HG03280 (cell line): ENCODE data around the gene AEBP1.

Experiments
- ATAC-seq: cut with Tn5 transposase; IDR thresholded peaks from one replicate; pipeline ENCODE4 v1.9.1; 2021; ENCODE audit warnings: mild to moderate bottlenecking, moderate library complexity; ENCODE audit not compliant: unreplicated experiment

The AEBP1 gene

DNA sequence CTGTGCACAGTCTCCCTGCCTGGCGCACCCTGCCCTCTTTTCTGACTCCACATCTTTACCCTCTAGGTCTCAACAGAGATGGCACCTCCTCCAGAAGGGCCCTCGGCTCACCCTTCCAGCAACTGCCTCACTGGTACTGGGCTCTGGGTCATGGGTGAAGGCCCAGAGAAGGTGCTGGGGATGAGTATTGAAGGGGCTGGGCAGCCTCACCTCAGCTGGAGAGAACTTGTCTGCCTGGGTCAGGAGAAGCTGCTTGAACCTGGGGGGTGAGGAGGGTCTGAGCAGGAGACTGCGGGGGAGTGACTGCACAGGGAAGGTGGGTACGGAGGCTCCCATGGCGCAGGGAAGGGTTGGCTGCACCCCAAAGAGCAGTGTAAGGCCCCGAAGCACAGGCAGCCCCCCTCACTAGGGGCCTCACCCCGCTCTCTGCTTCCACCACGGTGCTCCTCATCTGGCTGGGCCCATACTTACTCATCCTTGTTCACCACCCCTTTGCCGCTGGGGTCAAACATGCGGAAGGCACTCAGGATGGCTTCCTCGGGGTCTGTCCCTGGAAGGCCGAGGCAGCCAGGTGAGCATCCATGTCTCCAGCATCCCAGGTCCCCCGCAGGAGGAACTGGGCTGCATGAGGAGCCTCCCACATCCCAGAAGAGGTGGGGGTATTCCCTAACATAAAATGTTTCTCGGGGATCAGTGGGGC is 35.3 kb downstream of the AEBP1 start:
- no peak for ATAC-seq

DNA sequence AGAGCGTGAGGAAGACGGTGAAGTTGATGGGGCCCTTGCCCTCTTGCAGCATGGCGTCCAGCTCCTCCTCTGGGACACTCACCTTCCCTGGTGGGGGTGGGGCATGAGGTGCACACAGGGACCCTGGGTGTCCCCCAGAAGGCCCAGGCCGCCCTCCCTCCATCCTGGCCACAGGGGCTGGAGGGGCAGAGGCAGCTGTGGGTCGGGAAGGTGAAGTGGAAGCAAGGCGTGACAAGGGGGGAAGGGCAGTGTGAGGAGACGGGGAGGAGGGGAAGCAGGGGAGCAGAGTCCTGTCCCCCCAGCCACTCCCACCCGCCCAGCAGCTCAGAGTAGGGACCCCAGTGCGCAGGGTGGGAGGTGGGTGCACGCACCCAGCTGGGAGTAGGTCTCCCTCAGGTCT is 36.2 kb downstream of the AEBP1 start:
- no peak for ATAC-seq

DNA sequence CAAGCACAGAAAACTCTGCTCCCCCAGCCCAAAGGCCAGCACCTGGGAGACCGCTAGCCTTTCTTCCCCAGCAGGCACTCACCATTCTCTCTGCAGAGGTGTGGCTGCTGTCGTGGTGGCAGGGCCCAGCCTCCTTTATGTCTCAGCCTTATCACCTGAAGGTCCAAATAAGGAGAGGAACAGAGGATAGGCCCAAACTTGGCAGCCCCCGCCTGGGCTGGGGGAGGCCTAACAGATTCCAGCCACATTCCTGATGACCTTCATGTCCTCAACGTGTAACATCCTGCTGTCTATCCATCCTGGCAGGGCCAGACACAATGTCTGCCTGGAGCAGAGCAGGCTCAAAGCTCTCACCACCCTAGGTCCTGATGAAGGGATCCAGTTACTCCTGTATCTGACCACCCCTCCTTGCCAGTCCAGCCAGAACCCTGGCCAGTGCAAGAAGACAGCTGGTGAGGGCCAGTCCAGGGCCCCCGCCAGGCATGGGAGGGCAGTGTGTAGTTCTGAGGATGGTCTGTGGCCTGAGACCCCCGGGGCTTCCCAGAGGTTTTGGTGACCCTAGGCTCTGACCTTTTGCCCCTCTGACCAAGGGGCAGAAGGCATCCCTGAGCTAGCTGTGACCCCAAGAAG is 37.2 kb downstream of the AEBP1 start, which contains the start of gene MYL7:
MYL7 (minus strand) TSS at position 112 of the 630 bp plus-strand sequence; CDS start at position 85, 27 bp downstream.
- ATAC-seq: no peak

DNA sequence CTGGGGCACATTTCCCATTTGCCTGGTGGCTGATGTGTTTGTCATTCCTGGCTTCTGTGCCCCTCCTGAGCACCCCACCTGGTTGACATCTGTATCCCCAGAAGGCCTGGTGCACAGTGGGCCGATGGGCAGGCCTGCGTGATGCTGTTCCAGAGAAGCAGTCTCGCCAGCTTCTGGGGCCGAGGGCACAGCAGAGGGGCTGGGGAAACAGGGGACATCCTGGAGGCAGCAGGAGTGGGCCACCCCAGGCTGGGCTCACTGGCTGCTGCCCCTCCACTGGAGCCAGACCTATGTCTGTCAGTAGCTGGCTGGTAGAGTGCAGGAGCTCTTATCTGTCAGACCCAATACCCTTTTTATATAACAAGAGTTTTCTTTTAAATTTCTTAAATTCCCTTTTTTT is 37.9 kb downstream of the AEBP1 start:
- ATAC-seq: no peak

DNA sequence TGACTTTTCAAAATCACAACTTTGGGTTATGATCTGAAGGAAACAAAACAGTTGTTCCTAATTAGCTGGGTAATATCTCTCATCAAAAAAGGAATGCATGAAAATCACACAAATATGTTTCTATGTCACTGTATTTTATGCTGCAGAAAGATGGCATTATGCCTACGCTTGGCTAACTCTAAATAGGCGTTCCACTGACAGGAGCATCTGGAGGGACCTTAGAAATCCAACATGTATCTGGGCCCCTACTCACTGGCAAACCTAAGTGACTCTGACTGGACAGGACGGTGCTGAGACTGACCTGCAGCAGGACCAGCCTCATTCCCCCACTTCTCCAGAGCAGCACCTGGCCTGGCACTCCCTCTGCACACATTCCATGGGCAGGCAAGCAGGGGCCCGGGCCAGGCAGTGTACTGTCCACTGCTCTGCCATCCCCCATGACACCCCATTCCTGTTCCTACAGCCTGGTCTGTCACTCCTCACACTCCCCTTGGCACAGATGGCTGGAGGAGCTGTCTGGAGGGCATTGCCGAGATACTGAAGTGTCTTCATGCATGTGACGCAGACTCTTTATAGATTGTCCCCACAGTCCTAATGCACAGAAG is 39.6 kb downstream of the AEBP1 start:
- no peak for ATAC-seq

DNA sequence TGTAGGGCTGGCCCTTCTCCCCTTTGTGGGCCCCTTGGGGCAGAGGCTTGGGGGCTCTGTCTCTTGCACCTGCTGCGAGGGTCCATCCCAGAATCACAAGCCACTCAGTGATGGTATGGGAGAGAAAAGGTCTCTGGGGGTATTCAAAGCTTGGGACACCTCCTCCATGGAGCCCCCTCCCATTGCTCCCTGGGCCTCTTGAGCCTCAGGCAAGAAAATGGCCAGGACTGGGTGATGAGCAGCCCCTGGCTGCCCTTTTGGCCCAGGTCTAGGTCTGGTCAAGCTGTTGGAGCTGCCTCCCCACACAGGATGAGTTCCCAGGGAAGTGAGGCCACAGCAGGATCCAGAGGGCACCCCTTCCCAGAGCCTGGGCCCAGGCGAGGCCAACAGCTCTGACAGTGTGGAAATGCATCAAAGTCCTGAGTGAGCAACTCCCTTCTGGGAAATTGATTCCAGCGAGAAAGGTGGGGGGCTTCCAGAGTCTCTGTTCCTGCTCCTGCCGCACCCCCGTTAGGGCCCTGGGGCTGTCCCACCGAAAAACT is 40.4 kb downstream of the AEBP1 start:
- ATAC-seq: no peak

DNA sequence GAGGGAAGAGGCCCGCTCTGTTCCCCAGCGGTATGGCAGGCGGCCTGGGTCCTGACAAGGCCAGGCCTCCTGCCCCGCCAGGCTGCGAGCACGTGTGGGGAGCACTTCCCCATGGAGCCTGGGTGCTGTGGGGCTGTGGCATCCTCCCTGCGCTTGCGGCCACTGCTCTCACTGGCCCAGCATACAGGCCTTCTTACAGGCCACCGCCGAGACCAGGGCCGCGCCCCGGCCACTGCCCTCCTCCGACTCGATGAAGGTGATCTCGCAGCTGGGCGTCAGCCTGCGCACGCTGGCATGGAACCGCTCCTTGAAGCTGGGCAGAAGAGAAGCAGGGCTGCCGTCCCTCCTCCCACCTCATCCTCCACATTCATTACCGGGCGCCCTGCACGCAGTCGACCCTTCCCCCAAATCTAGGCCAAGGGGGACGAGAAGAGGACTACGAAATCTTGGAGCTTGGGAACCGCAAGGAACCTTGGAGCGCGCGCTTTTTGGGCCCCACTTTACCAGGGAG is 40.9 kb downstream of the AEBP1 start:
- no peak for ATAC-seq

DNA sequence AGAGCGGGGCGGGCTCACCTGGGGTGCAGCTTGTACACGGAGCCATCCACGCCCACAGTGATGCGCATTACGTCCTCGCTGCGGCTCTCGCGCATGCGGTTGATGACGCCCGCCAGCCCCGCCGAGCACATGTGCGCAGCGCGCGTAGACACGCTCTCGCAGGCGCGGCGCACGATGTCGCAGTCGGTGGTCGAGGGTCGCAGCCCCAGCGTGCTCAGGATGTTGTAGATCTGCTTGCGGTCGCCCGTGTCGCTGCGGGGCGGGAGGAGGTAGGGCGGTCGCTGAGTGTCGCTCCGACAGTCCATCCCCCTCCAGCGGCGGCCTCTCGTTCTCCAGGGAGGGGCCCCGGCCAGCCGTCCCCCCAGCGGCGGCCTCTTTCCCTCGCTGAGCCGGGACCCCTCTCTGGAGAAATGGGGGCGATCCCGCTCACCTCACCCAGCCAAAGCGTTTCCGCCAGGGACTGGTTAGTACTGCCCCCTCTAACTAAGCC is 41.4 kb downstream of the AEBP1 start:
- no peak for ATAC-seq

DNA sequence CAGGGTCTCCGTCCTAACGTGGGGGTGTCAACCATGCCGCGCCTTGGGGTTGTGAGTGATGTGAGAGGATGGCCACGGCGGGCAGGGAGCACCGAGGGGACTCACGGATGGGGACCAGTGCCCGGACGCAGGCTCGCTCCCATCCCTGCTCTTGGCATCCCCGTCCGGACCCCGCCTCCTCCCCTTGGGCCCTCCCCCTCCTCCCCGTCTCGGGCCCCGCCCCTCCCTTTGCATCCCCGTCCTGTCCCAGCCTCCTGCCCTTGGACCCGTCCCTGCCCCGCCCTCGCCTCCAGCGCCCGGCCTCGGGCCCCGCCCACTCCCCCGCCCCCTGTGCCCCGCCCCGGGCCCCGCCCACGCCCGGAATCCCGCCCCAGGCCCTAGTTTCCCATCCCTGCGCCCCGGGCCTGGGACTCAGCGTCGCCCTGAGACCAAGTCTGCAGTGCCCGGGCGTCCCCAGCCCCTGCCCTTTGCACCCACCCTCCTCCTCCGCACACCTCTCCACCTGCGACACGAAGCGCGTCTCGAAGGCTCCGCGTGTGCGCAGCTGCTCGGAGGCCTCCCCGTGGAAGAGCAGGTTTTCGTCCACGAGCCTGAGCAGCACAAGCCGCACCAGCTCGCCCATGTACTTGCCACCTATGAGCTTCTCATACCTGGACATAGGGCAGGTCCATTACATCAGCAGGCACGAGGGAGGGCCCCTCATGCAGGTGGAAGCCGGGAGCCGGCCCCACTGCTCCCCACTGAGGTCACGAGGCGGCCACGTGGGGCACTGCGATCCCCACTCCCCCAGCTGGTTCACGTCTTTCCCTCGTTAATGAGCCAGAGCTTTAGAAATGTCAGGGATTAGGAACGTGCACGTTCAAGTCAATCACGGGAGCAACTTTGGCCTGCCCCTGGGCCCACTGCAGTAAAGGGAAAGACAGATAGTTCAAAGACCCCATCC is 42.1 kb downstream of the AEBP1 start:
- ATAC-seq: no peak

DNA sequence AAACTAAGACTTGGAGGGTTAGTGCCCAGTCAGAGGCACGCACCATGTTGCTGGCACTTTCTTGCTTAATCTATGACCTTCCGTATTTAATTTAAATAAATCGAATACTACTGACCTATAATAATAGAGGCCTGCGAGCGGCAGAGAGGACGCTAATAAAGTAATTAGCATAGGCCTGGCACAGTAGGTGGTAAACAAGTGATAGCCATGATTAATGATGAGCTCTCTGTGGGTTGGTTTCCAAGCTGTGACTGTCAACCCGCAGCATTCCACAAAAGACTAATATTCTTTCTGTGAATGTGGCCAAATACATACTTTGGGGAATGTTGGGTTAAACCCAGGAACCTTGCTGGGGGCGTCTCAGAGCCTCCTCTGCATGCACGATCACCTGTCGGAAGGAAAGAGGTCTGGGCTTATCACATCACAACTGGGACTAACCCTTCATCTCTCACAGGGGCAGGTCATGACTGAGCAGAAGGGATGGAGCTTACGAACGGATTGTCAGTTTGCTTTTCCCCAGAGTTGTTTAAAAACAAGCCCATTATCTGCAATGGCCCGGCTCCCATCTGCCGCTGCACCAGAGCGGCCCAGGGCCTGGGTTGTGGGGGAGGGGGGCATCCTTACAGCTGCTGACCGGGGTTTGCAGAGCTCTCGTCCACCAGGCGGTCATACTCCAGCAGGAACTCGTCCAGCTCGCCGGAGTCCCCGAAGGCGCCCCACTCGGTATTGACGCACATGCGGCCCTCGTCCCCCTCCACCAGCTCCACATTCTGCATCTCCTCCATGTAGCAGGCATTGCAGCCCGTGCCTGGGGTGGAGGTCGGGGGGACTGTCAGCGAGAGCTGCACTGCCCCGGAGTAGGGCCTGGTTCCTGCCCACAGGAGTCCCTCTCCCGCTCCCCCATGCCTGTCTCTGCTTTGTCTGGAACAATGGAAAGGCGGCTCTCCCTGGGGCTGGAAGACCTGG is 43.2 kb downstream of the AEBP1 start:
- ATAC-seq: no peak

DNA sequence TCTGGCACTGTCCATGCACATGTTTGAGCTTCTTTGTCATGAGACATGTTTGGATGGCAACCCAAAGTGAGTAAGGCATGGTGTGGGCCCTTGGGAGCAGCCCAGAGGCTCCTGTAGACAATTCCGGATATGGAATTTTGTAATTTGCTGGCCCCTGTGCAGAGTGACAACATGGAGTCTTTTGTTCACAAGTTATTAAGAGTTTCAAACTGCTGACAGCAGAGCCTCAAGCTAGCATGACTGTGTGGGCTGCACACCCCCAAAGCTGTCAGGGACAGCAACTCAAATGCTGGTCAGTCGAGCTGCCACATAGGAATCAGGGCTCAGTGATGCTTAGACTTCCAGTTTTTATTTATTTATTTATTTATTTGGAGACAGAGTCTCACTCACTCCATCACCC is 44.0 kb downstream of the AEBP1 start:
- no peak for ATAC-seq

DNA sequence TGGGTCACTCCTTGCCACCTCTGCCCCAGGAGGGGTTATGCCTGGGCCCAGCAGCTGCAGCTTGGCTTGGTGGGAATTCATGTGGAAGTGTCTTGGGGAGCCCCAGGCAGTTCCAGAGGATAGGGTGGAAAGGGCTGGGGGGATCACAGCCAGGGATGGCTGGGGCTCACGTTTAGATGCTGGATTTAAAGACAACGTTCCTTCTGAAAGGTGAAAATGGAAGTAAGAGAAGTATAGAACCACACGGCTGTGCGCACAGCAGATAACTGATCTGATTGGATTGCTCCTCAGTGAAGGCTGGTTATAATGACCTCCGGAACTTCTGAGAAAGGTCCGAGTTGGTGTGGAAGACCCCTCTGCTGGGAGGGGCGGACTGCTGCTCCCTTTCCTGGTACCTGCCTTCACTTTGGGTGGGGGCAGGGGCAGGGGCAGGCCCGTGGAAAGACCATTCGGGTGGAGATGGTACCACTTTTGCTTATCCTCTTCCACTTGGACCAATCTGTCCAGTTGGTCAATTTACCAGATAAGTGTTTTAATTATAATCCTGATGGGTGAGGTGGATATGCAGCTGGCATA is 44.9 kb downstream of the AEBP1 start:
- no peak for ATAC-seq

DNA sequence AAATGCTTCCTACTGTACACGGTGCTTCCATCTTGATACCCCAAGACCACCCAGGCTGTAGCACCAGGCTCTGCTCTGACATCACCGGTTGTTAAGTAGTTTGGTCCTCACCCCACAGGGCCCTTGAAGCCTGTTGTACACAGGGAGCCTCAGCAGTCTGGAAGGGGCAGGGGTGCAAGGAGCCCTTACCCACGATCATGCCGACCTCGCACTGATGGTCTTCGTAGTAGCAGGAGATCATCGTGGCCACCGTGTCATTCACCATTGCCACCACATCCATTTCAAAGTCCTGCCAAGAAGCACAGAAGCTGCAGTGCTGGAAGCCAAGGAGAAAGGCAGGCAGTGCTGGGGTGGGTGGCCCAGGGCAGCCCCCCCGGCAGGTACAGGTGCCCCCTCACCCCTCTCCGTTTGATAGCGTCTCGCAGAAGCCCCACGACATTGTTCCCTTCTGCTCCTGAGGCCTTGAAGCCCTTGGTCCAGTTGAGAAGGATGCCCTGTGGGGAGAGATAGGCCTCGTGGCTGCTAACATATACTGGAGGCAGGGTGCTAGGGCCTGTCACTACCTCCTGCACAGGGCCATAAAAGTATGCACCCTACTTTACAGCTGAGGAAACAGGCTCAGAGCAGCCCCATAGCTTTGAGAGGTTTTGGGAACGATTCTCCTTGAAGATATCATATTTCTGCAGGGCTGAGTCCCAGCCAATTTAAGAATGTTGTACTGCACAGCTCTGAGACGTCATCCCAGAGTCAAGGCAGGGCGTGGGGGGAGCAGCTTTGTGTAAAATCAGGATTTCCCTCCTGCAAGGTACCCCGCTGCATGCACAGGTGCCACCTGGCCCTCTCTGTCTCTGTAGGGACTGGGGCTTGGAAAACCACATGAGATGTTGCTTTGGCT is 45.7 kb downstream of the AEBP1 start:
- no peak for ATAC-seq

DNA sequence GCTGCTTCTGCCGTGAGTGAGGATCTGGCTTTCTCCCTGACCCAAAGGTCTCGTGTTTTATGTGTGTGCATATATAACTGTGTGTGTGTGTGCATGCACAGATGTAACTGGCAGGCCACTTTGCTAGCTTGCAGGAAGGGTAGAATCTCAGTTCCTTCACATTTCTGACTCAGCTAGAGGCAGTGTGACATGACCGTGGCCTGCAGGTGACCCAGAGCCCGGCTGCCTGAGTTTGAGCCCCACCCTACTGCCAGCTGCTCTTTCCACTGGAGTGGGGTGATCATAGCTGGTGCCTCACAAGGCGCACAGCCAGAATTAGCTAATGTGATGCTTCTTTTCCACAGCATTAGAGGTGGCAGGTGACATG is 46.3 kb downstream of the AEBP1 start:
- ATAC-seq: no peak

DNA sequence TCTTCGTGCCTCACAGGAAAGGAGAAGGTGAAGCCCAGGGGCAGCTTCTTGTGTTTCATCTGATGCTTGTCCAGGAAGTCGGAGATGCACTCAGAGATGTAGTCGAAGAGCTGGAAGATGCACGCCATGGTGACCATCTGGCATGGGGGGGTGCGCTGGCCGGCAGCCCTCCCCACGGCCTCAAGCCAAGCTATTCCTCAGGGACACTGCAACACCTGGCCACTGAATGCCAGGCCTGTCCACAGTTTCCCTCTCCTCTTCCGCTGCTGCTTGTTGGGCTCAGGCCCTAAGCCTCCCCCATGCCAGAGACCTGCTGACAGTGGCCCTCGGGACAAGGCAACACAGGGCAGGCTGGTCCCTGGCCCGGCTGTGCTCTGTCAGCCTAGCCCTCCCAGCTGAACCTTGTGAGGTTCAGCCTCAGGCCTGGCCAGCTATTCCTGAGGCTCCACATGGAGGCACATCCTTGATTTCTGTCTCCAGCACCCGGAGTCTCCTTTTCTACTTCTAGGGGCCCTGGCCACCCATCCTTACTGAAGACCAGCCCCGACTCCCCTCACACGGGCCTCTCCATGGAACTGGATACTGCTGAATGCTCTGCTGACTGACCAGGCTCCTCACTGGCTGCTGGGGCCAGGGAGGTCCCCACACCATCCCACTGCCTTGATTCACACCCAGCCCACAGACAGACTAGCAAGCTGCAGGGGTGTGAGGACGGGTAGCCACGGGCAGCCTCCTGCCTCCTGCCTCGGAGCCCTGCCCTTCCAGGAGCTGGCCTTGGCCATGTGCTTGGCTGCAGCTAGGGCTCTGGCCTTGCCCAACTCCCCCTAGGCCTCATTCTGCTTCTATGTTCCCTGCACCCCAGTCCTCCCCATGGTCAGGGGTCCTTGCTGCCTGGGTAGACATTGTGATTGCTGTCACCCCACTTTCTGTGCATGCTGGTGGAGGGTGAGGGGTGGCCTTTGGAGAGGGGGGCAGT is 47.1 kb downstream of the AEBP1 start:
- ATAC-seq: no peak

DNA sequence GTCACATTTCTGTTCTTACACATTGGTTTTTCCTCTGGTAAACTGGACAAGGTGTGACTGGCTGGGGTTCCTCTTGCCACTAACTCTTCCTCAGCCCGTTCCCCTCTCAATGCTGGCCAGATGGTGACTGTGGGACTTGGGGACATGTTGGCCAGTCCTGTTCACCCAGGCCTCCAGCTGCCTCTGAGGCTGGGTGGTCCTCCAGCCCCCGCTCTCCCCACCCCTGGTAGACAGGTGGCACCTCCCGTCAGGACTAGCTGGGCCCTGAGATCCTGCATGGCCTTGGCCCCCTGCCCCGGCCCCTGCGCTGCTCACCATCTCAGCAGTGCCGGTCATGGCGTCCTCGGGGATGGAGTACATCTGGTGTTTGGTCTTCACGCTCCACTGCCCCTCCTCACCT is 47.8 kb downstream of the AEBP1 start:
- no peak for ATAC-seq
